IMR-90 (cell line): ENCODE measurements around the gene KLRB1. TPM values are rescaled to one million over a fixed set of nuclear protein-coding genes. Genes with fewer than 3 reads are reported as not detected.

ENCODE experiments used
- ATAC-seq: fragments of 200-7000 bp; cut with Tn5 transposase; 2 replicates; pipeline ENCODE4 v1.9.1; 2020; ENCODE audit warnings: low read depth, mild to moderate bottlenecking, moderate library complexity
- BruUV-seq: library from RNA; stranded (reverse); fragments of 400-500 nt; replicated peaks from 2 replicates; lab custom pipeline; 2021; lab: Mats Ljungman, UMichigan
- CTCF ChIA-PET: fragments of 300-600 bp; formaldehyde crosslinking; extraction: SDS; loops from one replicate; lab custom pipeline; 2021; ENCODE audit warnings: antibody characterized with exemption; lab: Yijun Ruan, JAX
- POLR2A ChIA-PET: fragments of 300-600 bp; sonication (Branson Sonifier 250); formaldehyde crosslinking; loops from one replicate; lab custom pipeline; 2022; ENCODE audit warnings: antibody characterized with exemption; ENCODE audit not compliant: unreplicated experiment; lab: Charles Lee
- DNase-seq: peaks from one replicate; pipeline ENCODE4 v3.0.0; 2013
- H2AFZ ChIP-seq: replicated peaks from 2 replicates; pipeline ENCODE3; 2013; ENCODE audit warnings: low read length, mild to moderate bottlenecking; ENCODE audit not compliant: poor library complexity
- H2AK5ac ChIP-seq: 2 replicates; pipeline ENCODE4 v1.6.1; 2013; ENCODE audit warnings: low read depth, low read length, inconsistent platforms
- H2AK9ac ChIP-seq: replicated peaks from 2 replicates; pipeline ENCODE3; 2013; ENCODE audit warnings: mild to moderate bottlenecking, low read depth, low read length, moderate library complexity; ENCODE audit not compliant: poor library complexity
- H2BK120ac ChIP-seq: 2 replicates; pipeline ENCODE4 v1.6.1; 2013; ENCODE audit warnings: low read depth, low read length, inconsistent platforms
- H2BK15ac ChIP-seq: 3 replicates; pipeline ENCODE4 v1.6.1; 2013; ENCODE audit warnings: low read depth, low read length, inconsistent platforms
- H2BK20ac ChIP-seq: 2 replicates; pipeline ENCODE4 v1.6.1; 2013; ENCODE audit warnings: low read depth, mild to moderate bottlenecking, inconsistent platforms, low read length, moderate library complexity
- H2BK5ac ChIP-seq: 2 replicates; pipeline ENCODE4 v1.6.1; 2013; ENCODE audit warnings: mild to moderate bottlenecking, low read depth, low read length, inconsistent platforms; ENCODE audit not compliant: poor library complexity, severe bottlenecking
- H3K14ac ChIP-seq: replicated peaks from 2 replicates; pipeline ENCODE4 v1.6.1; 2013; ENCODE audit warnings: low read depth, low read length, inconsistent platforms
- H3K18ac ChIP-seq: 2 replicates; pipeline ENCODE4 v1.6.1; 2013; ENCODE audit warnings: low read depth, low read length, control low read depth
- H3K23ac ChIP-seq: 2 replicates; pipeline ENCODE4 v1.6.1; 2013; ENCODE audit warnings: low read depth, low read length, inconsistent platforms
- H3K27ac ChIP-seq: 2 replicates; pipeline ENCODE4 v1.5.1; 2013; ENCODE audit warnings: mild to moderate bottlenecking, control low read depth, low read length; ENCODE audit not compliant: insufficient read depth
- H3K27me3 ChIP-seq: 2 replicates; pipeline ENCODE4 v1.6.1; 2013; ENCODE audit warnings: low read length; ENCODE audit not compliant: control insufficient read depth, insufficient read depth
- H3K36me3 ChIP-seq: 2 replicates; pipeline ENCODE4 v1.6.1; 2013; ENCODE audit warnings: low read length, mixed read lengths; ENCODE audit not compliant: control insufficient read depth, insufficient read depth
- H3K4ac ChIP-seq: 2 replicates; pipeline ENCODE4 v1.6.1; 2013; ENCODE audit warnings: low read depth, low read length, inconsistent platforms
- H3K4me1 ChIP-seq: 2 replicates; pipeline ENCODE4 v1.6.1; 2013; ENCODE audit warnings: low read length, mixed read lengths; ENCODE audit not compliant: control insufficient read depth, insufficient read depth
- H3K4me2 ChIP-seq: 2 replicates; pipeline ENCODE4 v1.6.1; 2013; ENCODE audit warnings: low read depth, mild to moderate bottlenecking, control low read depth, low read length, moderate library complexity
- H3K4me3 ChIP-seq: 2 replicates; pipeline ENCODE4 v1.5.1; 2013; ENCODE audit warnings: low read depth, mild to moderate bottlenecking, control low read depth, low read length, moderate library complexity; ENCODE audit not compliant: insufficient read depth
- H3K56ac ChIP-seq: 2 replicates; pipeline ENCODE4 v1.6.1; 2013; ENCODE audit warnings: low read length, inconsistent platforms; ENCODE audit not compliant: insufficient read depth; ENCODE audit errors: extremely low read depth
- H3K79me1 ChIP-seq, 2 experiments: 2 replicates each; pipeline ENCODE4 v1.6.1; 2013; ENCODE audit warnings: low read length in 2 of 2, inconsistent platforms in 1 of 2, low read depth in 1 of 2
- H3K9ac ChIP-seq: 2 replicates; pipeline ENCODE4 v1.6.1; 2013; ENCODE audit warnings: low read depth, low read length, control low read depth
- H3K9me1 ChIP-seq: 2 replicates; pipeline ENCODE4 v1.6.1; 2013; ENCODE audit warnings: low read length, inconsistent platforms; ENCODE audit not compliant: insufficient read depth
- H3K9me3 ChIP-seq: 2 replicates; pipeline ENCODE4 v1.6.1; 2013; ENCODE audit warnings: low read length; ENCODE audit not compliant: control insufficient read depth, insufficient read depth
- H4K20me1 ChIP-seq: 2 replicates; pipeline ENCODE4 v1.6.1; 2013; ENCODE audit warnings: low read length, inconsistent platforms; ENCODE audit not compliant: insufficient read depth
- H4K5ac ChIP-seq: 2 replicates; pipeline ENCODE4 v1.6.1; 2013; ENCODE audit warnings: mild to moderate bottlenecking, low read depth, low read length, control low read depth
- H4K8ac ChIP-seq, 2 experiments: 2 replicates each; pipeline ENCODE4 v1.6.1; 2013; ENCODE audit warnings: low read depth in 2 of 2, low read length in 2 of 2, control low read depth in 1 of 2, inconsistent platforms in 1 of 2
- H4K91ac ChIP-seq: 2 replicates; pipeline ENCODE4 v1.6.1; 2013; ENCODE audit warnings: low read depth, low read length, inconsistent platforms; ENCODE audit not compliant: insufficient read depth
- BHLHE40 ChIP-seq: fragments of 150-350 bp; IDR thresholded peaks from 2 replicates; pipeline ENCODE4 v1.6.1; 2016; ENCODE audit warnings: mild to moderate bottlenecking, low read depth, low read length
- CHD1 ChIP-seq: IDR thresholded peaks from 2 replicates; pipeline ENCODE4 v1.6.1; 2012; ENCODE audit warnings: low read depth, low read length, improper control_type of control experiment
- MAZ ChIP-seq: IDR thresholded peaks from 2 replicates; pipeline ENCODE4 v1.6.1; 2012; ENCODE audit warnings: low read depth, mild to moderate bottlenecking, low read length, improper control_type of control experiment, moderate library complexity, borderline replicate concordance
- POLR2A ChIP-seq: IDR thresholded peaks from 2 replicates; pipeline ENCODE4 v1.6.1; 2012; ENCODE audit warnings: mild to moderate bottlenecking, low read depth, low read length
- RAD21 ChIP-seq: IDR thresholded peaks from 2 replicates; pipeline ENCODE4 v1.6.1; 2012; ENCODE audit warnings: low read length, improper control_type of control experiment
- RCOR1 ChIP-seq: IDR thresholded peaks from 2 replicates; pipeline ENCODE4 v1.6.1; 2012; ENCODE audit warnings: mild to moderate bottlenecking, low read length, improper control_type of control experiment; ENCODE audit not compliant: insufficient replicate concordance
- RFX5 ChIP-seq: IDR thresholded peaks from 2 replicates; pipeline ENCODE4 v1.8.0; 2012; ENCODE audit warnings: low read depth, mild to moderate bottlenecking, low read length, moderate library complexity
- SMC3 ChIP-seq: fragments of 150-350 bp; IDR thresholded peaks from 2 replicates; pipeline ENCODE4 v1.6.1; 2016; ENCODE audit warnings: low read depth, mild to moderate bottlenecking, antibody characterized with exemption, low read length, moderate library complexity
- WGBS, 2 experiments: methylation state at CpG; one replicate each; pipeline versions ENCODE4 v1.1.5 to v1.1.7; 2013; ENCODE audit warnings: missing lambda C conversion rate in 2 of 2; ENCODE audit not compliant: insufficient read length in 1 of 2; ENCODE audit errors: extremely low coverage in 2 of 2; 5-methylcytosine and 5-hydroxymethylcytosine counted together
- dilution Hi-C: fragments of 300-500 bp; cut with HindIII; formaldehyde crosslinking; loops from one replicate; pipeline ENCODE4 v1.14.3; 2018; ENCODE audit warnings: low sequenced_read_pairs; ENCODE audit not compliant: unreplicated experiment
- in situ Hi-C: fragments of 300-500 bp; cut with MboI; formaldehyde crosslinking; loops from 3 replicates; pipeline ENCODE4 v1.14.3; 2019; ENCODE audit warnings: low sequenced_read_pairs, inconsistent platforms, mixed read lengths
- intact Hi-C: fragments of 100-400 bp; cut with micrococcal nuclease; formaldehyde crosslinking; loops from 2 replicates; pipeline ENCODE4 v1.10.0; 2022
- polyA plus RNA-seq, 3 experiments: library from polyadenylated mRNA; depleted of rRNA; stranded (reverse); fragments of >200 nt; gene quantifications; 2 replicates each; pipeline ENCODE4 v1.2.3, GENCODE V29; 2012; ENCODE audit warnings: low replicate concordance in 1 of 3
- total RNA-seq: library from RNA; depleted of rRNA; stranded (reverse); fragments of >200 nt; gene quantifications from 2 replicates; pipeline ENCODE4 v1.2.3, GENCODE V29; 2012
- TF ChIP-seq, protein P1 (sequence below): fragments of 150-350 bp; IDR thresholded peaks from 2 replicates; pipeline ENCODE4 v1.6.1; 2016; ENCODE audit warnings: low read depth, mild to moderate bottlenecking, low read length, moderate library complexity, borderline replicate concordance

KLRB1 gene
- total and polyA plus RNA-seq, 2 of the 4 experiments (the other 2 are of a cell fraction) = not detected

DNA sequence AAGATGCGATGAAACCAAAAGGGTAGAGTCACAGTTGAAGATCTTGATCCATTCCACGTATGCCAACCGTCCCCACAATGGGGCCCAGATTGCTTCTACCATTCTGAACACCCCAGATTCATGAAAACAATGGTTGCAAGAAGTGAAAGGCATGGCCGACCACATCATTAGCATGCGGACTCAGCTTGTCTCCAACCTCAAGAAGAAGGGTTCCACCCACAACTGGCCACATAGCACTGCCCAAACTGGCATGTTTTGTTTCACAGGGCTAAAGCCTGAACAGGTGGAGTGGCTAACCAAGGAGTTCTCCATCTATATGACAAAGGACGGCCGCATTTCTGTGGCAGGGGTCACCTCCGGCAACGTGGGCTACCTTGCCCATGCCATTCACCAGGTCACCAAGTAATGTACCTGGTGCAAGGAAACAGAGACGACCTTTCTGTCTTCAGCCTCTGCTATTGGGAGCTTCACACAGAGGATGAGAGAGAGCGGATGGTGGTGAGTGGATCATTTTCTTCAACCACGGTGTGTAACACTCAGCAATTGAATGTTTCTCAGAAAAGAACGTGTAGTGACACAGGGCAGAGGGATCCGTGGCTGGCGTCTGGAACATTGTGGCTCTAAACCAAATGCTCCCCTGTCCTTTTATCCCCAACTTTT is 35.0 kb upstream of the KLRB1 start:
- TF ChIP-seq MAZ (no peak), CHD1 (no peak), RCOR1 (no peak), RAD21 (no peak), BHLHE40 (no peak), RFX5 (no peak), SMC3 (no peak), POLR2A (no peak)
- TF ChIP-seq, protein P1, sequence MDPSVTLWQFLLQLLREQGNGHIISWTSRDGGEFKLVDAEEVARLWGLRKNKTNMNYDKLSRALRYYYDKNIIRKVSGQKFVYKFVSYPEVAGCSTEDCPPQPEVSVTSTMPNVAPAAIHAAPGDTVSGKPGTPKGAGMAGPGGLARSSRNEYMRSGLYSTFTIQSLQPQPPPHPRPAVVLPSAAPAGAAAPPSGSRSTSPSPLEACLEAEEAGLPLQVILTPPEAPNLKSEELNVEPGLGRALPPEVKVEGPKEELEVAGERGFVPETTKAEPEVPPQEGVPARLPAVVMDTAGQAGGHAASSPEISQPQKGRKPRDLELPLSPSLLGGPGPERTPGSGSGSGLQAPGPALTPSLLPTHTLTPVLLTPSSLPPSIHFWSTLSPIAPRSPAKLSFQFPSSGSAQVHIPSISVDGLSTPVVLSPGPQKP = no peak
- no peak overlapping the region for H3K27ac ChIP-seq
- no peak overlapping the region for H2AK9ac ChIP-seq
- peaks cover 2% of the 10 kb centered on the region; the same call in 1 of the 2 replicates for H3K4me1 ChIP-seq
- no peak overlapping the region for H3K14ac ChIP-seq
- no peaks in the 10 kb centered on the region; the same call in 1 of the 2 replicates for H3K9me3 ChIP-seq
- no peak overlapping the region for H2BK20ac ChIP-seq
- no peak overlapping the region for H3K9ac ChIP-seq
- WGBS, 2 experiments = 80% methylated on average over 7 of the region's 15 CpGs; no CpG with 5 or more reads in 1 of the 2 experiments
- no peak overlapping the region for H3K56ac ChIP-seq
- no peaks in the 10 kb centered on the region for H4K20me1 ChIP-seq
- H3K4ac ChIP-seq = no peak overlapping the region
- no peak overlapping the region for H4K5ac ChIP-seq
- in situ Hi-C loops (loop anchor here (25.0 kb wide), 1 partner anchor 305 kb away; no protein-coding TSS in a partner anchor), dilution Hi-C loops (no loop called here), intact Hi-C loops (no loop called here)
- no peak overlapping the region for H4K91ac ChIP-seq
- no peak overlapping the region for H3K4me3 ChIP-seq
- no peaks in the 10 kb centered on the region for H3K79me1 ChIP-seq
- H2AK5ac ChIP-seq = no peak overlapping the region
- ChIA-PET POLR2A (no interaction called here), CTCF (interaction anchor here (0.7 kb wide), 1 partner anchor 16 kb away, joined by 4 read pairs; no protein-coding TSS in a partner anchor)
- DNase-seq (no peak), ATAC-seq (no peak)
- H3K36me3 ChIP-seq = no peaks in the 10 kb centered on the region
- no TSS peak for BruUV-seq
- no peak overlapping the region for H4K8ac ChIP-seq
- no peak overlapping the region for H3K23ac ChIP-seq
- H3K18ac ChIP-seq = no peak overlapping the region
- no peak overlapping the region for H2BK120ac ChIP-seq
- H3K4me2 ChIP-seq = no peak overlapping the region
- no peak overlapping the region for H2AFZ ChIP-seq
- peaks cover 1% of the 10 kb centered on the region; the same call in 1 of the 2 replicates for H3K27me3 ChIP-seq
- no peaks in the 10 kb centered on the region for H3K9me1 ChIP-seq
- H2BK15ac ChIP-seq = no peak overlapping the region
- no peak overlapping the region for H2BK5ac ChIP-seq
